Stimulated activated naive CD8-positive, alpha-beta T cell treated with anti-CD3 and anti-CD28 coated beads, Interleukin-15, amount 100 ng/mL, for 72 hours (primary cell): ENCODE measurements around the gene FAM83G.
"Not testable (repeated sequence)": the region's sequence is repeated elsewhere in the genome, so short reads cannot be mapped to it uniquely, and the experiment has no call there.

ENCODE experiments used
- ATAC-seq: fragments of 150-1000 bp; cut with Tn5 transposase; 2 replicates; pipeline ENCODE4 v1.10.0; 2021; ENCODE audit warnings: mild to moderate bottlenecking, moderate library complexity
- DNase-seq, 2 donors: peaks; one replicate each; pipeline ENCODE4 v3.0.0; 2021 to 2022
- H3K27ac Mint-ChIP-seq, 2 donors: one replicate each; pipeline ENCODE4 v1.8.0; 2022; ENCODE audit warnings: mild to moderate bottlenecking in 2 of 2, mixed read lengths in 2 of 2, moderate library complexity in 2 of 2
- H3K27me3 Mint-ChIP-seq: one replicate; pipeline ENCODE4 v1.8.0; 2022; ENCODE audit warnings: mixed read lengths
- H3K4me1 Mint-ChIP-seq: one replicate; pipeline ENCODE4 v1.8.0; 2022; ENCODE audit warnings: mild to moderate bottlenecking, mixed read lengths
- H3K4me3 Mint-ChIP-seq, 2 donors: one replicate each; pipeline ENCODE4 v1.8.0; 2022; ENCODE audit warnings: mild to moderate bottlenecking in 2 of 2, mixed read lengths in 2 of 2, moderate library complexity in 1 of 2
- H3K9me3 Mint-ChIP-seq, 2 donors: one replicate each; pipeline ENCODE4 v1.8.0; 2022; ENCODE audit warnings: mixed read lengths in 2 of 2

FAM83G gene

GRCh38 chr17:18961634-18962493 lies 42.7 kb downstream of the FAM83G start:
- peak; percentile 43 for ATAC-seq
- DNase-seq, result no peak

GRCh38 chr17:18960803-18961511 lies 43.6 kb downstream of the FAM83G start:
- ATAC-seq (peak; percentile 92), DNase-seq (peak; percentile 80)
- Mint-ChIP-seq H3K4me1 (peaks cover 36% of the 10 kb centered on the region), H3K4me3 (no peak overlapping the region), H3K27ac (no peak overlapping the region), H3K9me3 (no peaks in the 10 kb centered on the region), H3K27me3 (no peaks in the 10 kb centered on the region)

More at GRCh38 chr17:18961634-18962493, 42.7 kb downstream of the FAM83G start:
- H3K4me3 Mint-ChIP-seq, result no peak overlapping the region
- H3K9me3 Mint-ChIP-seq, result no peaks in the 10 kb centered on the region
- peaks cover 36% of the 10 kb centered on the region for H3K4me1 Mint-ChIP-seq
- peak overlapping the region in 1 of 2 donors; percentile 2 for H3K27ac Mint-ChIP-seq
- H3K27me3 Mint-ChIP-seq, result no peaks in the 10 kb centered on the region

- no peak for DNase-seq
- Mint-ChIP-seq H3K27ac (no peak overlapping the region), H3K4me3 (no peak overlapping the region), H3K27me3 (no peaks in the 10 kb centered on the region), H3K4me1 (peaks cover 42% of the 10 kb centered on the region), H3K9me3 (no peaks in the 10 kb centered on the region)
- no peak for ATAC-seq
Measured at GRCh38 chr17:18960241-18960665, 44.3 kb downstream of the FAM83G start.

GRCh38 chr17:18959845-18960240 lies 44.7 kb downstream of the FAM83G start:
- Mint-ChIP-seq H3K27me3 (no peaks in the 10 kb centered on the region), H3K27ac (no peak overlapping the region), H3K9me3 (no peaks in the 10 kb centered on the region), H3K4me3 (no peak overlapping the region), H3K4me1 (peaks cover 46% of the 10 kb centered on the region)
- DNase-seq (no peak), ATAC-seq (no peak)

GRCh38 chr17:18959071-18959844 lies 45.3 kb downstream of the FAM83G start:
- H3K9me3 Mint-ChIP-seq, result no peaks in the 10 kb centered on the region
- ATAC-seq (no peak), DNase-seq (no peak)
- H3K27ac Mint-ChIP-seq, result peak overlapping the region in 1 of 2 donors; percentile 89
- no peak overlapping the region for H3K4me3 Mint-ChIP-seq
- H3K27me3 Mint-ChIP-seq, result no peaks in the 10 kb centered on the region
- H3K4me1 Mint-ChIP-seq, result peaks cover 52% of the 10 kb centered on the region

DNA sequence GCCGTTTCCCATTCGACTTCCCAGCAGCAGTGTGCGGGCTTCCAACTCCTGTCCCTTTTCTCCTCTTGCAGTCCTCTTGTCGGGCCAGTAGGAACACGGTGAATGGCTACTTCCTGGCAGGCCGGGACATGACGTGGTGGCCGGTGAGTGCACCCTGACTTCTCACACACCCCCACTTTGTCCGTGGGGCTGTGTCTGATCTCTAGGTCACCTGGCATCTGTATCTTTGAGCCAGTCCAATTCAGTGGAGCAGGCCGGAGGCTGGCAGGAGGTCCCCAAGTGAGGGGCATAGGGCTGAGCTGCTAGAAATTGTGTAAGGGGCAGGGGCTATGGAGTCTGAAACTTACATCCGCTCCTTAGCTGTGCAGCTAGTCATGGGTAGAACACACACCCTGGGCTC lies 46.0 kb downstream of the FAM83G start:
- peaks cover 57% of the 10 kb centered on the region for H3K4me1 Mint-ChIP-seq
- H3K9me3 Mint-ChIP-seq, result no peaks in the 10 kb centered on the region
- DNase-seq (no peak), ATAC-seq (no peak)
- H3K27ac Mint-ChIP-seq, result no peak overlapping the region
- no peak overlapping the region for H3K4me3 Mint-ChIP-seq
- no peaks in the 10 kb centered on the region for H3K27me3 Mint-ChIP-seq

DNA sequence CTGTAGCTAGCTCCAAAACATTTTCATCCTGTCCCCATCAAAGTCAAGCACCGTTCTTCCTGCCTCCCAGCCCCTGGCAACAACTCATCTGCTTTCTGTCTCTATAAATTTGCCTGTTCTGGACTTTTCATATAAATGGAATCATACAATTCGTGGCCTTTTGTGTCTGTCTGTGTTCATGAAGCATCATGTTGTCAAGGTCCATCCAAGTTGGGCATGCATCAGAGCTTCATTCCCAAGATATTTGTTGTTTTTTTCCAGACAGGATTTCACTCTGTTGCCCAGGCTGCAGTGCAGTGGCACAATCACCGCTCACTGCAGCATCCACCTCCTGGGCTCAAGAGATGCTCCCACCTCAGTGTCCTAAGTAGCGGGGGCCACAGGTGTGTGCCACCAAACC lies 46.7 kb downstream of the FAM83G start:
- Mint-ChIP-seq H3K27ac (no peak overlapping the region), H3K9me3 (no peaks in the 10 kb centered on the region), H3K4me1 (peaks cover 53% of the 10 kb centered on the region), H3K27me3 (no peaks in the 10 kb centered on the region), H3K4me3 (no peak overlapping the region)
- DNase-seq (no peak), ATAC-seq (no peak)

- DNase-seq (no peak), ATAC-seq (no peak)
- Mint-ChIP-seq H3K4me1 (peaks cover 42% of the 10 kb centered on the region), H3K27ac (no peak overlapping the region), H3K4me3 (no peak overlapping the region), H3K9me3 (no peaks in the 10 kb centered on the region), H3K27me3 (no peaks in the 10 kb centered on the region)
Measured at GRCh38 chr17:18956581-18956980, 48.0 kb downstream of the FAM83G start.

- H3K27ac Mint-ChIP-seq, ATAC-seq: not testable (repeated sequence)
Measured at GRCh38 chr17:18956021-18956420, 48.5 kb downstream of the FAM83G start.

GRCh38 chr17:18955009-18955408 lies 49.6 kb downstream of the FAM83G start:
- DNase-seq (no peak), ATAC-seq (no peak)
- Mint-ChIP-seq H3K4me1 (peaks cover 30% of the 10 kb centered on the region), H3K27me3 (no peaks in the 10 kb centered on the region), H3K27ac (peak overlapping the region in 1 of 2 donors; percentile 85), H3K9me3 (no peaks in the 10 kb centered on the region), H3K4me3 (peak overlapping the region; percentile 63 to 66)

More at GRCh38 chr17:18956021-18956420, 48.5 kb downstream of the FAM83G start:
- H3K4me1 Mint-ChIP-seq, result peaks cover 37% of the 10 kb centered on the region
- H3K27me3 Mint-ChIP-seq, H3K4me3 Mint-ChIP-seq, H3K9me3 Mint-ChIP-seq, DNase-seq: not testable (repeated sequence)

DNA sequence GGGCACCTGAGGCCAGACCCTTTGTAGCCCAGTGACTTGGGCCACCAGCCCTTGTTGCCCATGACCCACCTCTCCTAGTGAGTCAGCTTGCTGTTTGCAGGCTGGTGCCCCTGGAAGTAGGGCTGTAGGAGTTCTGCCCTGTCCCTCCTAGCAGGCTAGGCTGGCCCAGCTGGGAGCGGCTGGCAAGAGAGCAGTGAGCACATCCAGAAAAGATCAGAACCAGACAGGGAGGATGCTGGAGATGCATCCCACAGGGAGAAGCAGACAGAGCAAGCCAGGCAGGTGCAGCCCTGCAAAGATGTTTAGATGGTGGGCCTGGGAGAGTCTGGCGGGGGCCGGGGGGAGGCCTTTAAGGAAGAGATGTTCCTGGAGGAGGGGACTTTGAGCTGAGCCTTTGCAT lies 50.2 kb downstream of the FAM83G start:
- Mint-ChIP-seq H3K4me3 (no peak overlapping the region), H3K4me1 (peaks cover 30% of the 10 kb centered on the region), H3K9me3 (no peaks in the 10 kb centered on the region), H3K27ac (peak overlapping the region in 1 of 2 donors; percentile 4), H3K27me3 (no peaks in the 10 kb centered on the region)
- DNase-seq (no peak), ATAC-seq (no peak)

DNA sequence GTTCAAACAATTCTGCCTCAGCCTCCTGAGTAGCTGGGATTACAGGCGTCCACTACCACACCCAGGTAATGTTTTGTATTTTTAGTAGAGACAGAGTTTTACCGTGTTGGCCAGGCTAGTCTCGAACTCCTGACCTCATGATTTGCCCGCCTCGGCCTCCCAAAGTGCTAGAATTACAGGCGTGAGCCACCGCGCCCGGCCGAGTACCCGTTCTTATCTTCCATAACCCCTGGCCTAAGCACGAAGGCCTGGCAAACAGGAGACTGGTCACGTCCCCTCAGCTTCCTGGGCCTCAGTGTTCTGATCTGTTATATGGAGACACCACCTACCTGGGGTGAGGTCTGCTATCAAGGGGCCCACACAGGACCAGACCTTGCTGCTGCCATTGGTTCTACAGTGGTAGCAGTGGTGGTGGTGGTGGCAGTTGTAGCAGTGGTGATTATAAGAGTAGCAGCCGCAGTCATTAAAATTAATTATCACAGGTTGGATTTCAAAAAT lies 51.3 kb downstream of the FAM83G start:
- H3K4me1 Mint-ChIP-seq, result peaks cover 21% of the 10 kb centered on the region
- no peaks in the 10 kb centered on the region for H3K27me3 Mint-ChIP-seq

GRCh38 chr17:18951941-18952842 lies 52.4 kb downstream of the FAM83G start, which contains the start of gene SLC5A10:
SLC5A10 (plus strand) TSS chr17:18952165; CDS start chr17:18952206, 41 bp downstream.
- Mint-ChIP-seq H3K4me3 (no peak within 1 kb of the TSS), H3K9me3 (no peaks in the 10 kb centered on the region), H3K27me3 (no peaks in the 10 kb centered on the region), H3K27ac (no peak within 1 kb of the TSS), H3K4me1 (peaks cover 21% of the 10 kb centered on the region)
- ATAC-seq (no peak), DNase-seq (no peak)

More for the DNA sequence above, 51.3 kb downstream of the FAM83G start:
- no peaks in the 10 kb centered on the region for H3K9me3 Mint-ChIP-seq
- H3K4me3 Mint-ChIP-seq, result no peak overlapping the region
- ATAC-seq (no peak), DNase-seq (no peak)
- peak overlapping the region in 1 of 2 donors; percentile 71 for H3K27ac Mint-ChIP-seq
